ACC112 (cell line): Measurements from ENCODE around the gene GADD45A.

Source experiments
- H2AFZ ChIP-seq: fragments of 200-600 bp; sonication (generic); one replicate; pipeline ENCODE4 v1.6.0; 2017; ENCODE audit warnings: antibody characterized with exemption, low read length; ENCODE audit not compliant: unreplicated experiment
- H3K27ac ChIP-seq: fragments of 200-600 bp; sonication (generic); 2 replicates; pipeline ENCODE4 v1.5.1; 2014; ENCODE audit warnings: low read depth, mild to moderate bottlenecking, antibody characterized with exemption, low read length, moderate library complexity
- H3K27me3 ChIP-seq: fragments of 200-600 bp; sonication (generic); 2 replicates; pipeline ENCODE4 v1.6.1; 2014; ENCODE audit warnings: mild to moderate bottlenecking, antibody characterized with exemption, low read length, moderate library complexity, mixed read lengths; ENCODE audit not compliant: insufficient read depth
- H3K36me3 ChIP-seq: fragments of 200-600 bp; sonication (generic); 2 replicates; pipeline ENCODE4 v1.6.1; 2016; ENCODE audit warnings: mild to moderate bottlenecking, antibody characterized with exemption, low read length, moderate library complexity, mixed read lengths; ENCODE audit not compliant: insufficient read depth
- H3K4me1 ChIP-seq: fragments of 200-600 bp; sonication (generic); one replicate; pipeline ENCODE4 v1.6.1; 2016; ENCODE audit warnings: low read length, mixed read lengths; ENCODE audit not compliant: insufficient read depth, unreplicated experiment, control insufficient read depth
- H3K4me3 ChIP-seq: fragments of 200-600 bp; sonication (generic); 2 replicates; pipeline ENCODE4 v1.5.1; 2014; ENCODE audit warnings: mild to moderate bottlenecking, low read depth, low read length
- H3K79me2 ChIP-seq: fragments of 200-600 bp; sonication (generic); one replicate; pipeline ENCODE4 v1.6.0; 2016; ENCODE audit warnings: low read length; ENCODE audit not compliant: control insufficient read depth, unreplicated experiment, insufficient read depth

GADD45A gene, protein sequence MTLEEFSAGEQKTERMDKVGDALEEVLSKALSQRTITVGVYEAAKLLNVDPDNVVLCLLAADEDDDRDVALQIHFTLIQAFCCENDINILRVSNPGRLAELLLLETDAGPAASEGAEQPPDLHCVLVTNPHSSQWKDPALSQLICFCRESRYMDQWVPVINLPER

DNA sequence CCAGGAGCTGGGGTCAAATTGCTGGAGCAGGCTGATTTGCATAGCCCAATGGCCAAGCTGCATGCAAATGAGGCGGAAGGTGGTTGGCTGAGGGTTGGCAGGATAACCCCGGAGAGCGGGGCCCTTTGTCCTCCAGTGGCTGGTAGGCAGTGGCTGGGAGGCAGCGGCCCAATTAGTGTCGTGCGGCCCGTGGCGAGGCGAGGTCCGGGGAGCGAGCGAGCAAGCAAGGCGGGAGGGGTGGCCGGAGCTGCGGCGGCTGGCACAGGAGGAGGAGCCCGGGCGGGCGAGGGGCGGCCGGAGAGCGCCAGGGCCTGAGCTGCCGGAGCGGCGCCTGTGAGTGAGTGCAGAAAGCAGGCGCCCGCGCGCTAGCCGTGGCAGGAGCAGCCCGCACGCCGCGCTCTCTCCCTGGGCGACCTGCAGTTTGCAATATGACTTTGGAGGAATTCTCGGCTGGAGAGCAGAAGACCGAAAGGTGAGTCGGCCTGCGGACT lies at the start of gene GADD45A:
GADD45A (plus strand) TSS at position 135 of the 491 bp plus-strand sequence; CDS start at position 429, 294 bp downstream.
- Histone ChIP-seq H3K27ac (peak within 1 kb of the TSS; percentile 85), H3K36me3 (peaks cover 16% of the 10 kb centered on the region), H3K4me1 (peaks cover 41% of the 10 kb centered on the region), H2AFZ (peak within 1 kb of the TSS; percentile 55), H3K4me3 (peak within 1 kb of the TSS; percentile 82), H3K79me2 (peaks cover 20% of the 10 kb centered on the region), H3K27me3 (no peaks in the 10 kb centered on the region)

DNA sequence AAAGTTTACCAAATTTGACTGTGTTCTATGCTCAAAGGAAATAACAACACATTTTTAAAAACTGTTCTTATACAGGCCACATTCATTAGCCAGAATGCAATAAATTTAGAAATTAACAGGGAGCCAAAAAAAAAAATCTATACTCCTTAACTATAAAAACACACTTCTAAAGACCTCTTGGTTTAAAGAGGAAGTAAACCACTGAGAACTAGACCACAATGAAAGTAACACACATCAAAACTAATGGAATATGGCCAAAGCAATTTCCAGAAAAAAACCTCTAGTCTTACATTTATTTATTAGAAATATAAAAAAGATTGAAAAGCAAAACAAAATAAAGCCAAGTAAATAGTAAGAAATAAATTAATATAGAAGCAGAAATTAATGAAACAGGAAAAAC lies 48.9 kb upstream of the GADD45A start:
- Histone ChIP-seq H3K4me3 (no peak overlapping the region), H3K36me3 (no peaks in the 10 kb centered on the region), H3K27ac (no peak overlapping the region), H3K27me3 (no peaks in the 10 kb centered on the region), H3K4me1 (no peaks in the 10 kb centered on the region), H3K79me2 (no peaks in the 10 kb centered on the region), H2AFZ (no peak overlapping the region)

DNA sequence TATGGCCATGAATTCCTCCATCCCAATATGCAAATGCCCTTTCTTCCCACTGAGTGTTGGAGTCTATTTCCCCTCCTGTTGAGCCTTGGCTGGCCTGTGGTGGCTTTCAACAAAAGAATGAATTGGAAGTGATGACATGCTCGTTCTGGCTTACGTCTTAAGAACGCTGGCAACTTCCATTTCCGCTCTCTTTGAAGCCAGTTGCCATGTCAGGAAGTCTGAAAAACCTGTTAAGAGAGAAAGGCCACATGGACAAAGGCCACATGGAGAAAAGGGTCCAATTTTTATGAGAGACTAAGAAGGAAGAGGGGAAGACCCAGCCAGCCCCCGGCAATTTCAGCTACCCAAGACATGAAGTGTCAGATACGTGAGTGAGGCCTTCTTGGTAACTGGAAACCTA lies 45.6 kb upstream of the GADD45A start:
- Histone ChIP-seq H3K79me2 (no peaks in the 10 kb centered on the region), H3K4me1 (peaks cover 3% of the 10 kb centered on the region), H2AFZ (no peak overlapping the region), H3K36me3 (no peaks in the 10 kb centered on the region), H3K4me3 (no peak overlapping the region), H3K27ac (no peak overlapping the region), H3K27me3 (no peaks in the 10 kb centered on the region)

DNA sequence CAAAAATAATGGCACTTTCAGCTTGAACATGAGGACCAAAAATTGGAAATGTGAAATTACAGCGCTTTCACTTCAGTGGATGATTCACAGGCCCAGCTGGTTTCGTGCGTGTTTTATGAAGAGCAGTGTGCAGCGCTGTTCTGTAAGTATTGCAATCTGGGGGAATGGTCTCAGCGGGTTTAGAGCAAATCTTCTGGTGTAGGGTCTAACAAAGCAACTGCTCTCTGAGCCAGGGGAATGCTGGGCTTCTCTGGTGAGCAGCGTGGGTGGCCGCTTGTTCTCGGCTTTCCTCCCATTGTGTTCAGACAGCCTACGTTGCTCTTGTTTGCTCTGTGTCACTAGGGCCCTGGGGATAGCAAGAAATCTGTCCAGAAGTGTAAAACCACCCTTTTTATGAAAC lies 42.4 kb upstream of the GADD45A start:
- Histone ChIP-seq H2AFZ (peak overlapping the region; percentile 46), H3K4me1 (peaks cover 31% of the 10 kb centered on the region), H3K27me3 (no peaks in the 10 kb centered on the region), H3K36me3 (no peaks in the 10 kb centered on the region), H3K4me3 (0 out of 2 replicates have a peak overlapping the region, but pooled peaks have one; percentile 25), H3K27ac (no peak overlapping the region), H3K79me2 (no peaks in the 10 kb centered on the region)

DNA sequence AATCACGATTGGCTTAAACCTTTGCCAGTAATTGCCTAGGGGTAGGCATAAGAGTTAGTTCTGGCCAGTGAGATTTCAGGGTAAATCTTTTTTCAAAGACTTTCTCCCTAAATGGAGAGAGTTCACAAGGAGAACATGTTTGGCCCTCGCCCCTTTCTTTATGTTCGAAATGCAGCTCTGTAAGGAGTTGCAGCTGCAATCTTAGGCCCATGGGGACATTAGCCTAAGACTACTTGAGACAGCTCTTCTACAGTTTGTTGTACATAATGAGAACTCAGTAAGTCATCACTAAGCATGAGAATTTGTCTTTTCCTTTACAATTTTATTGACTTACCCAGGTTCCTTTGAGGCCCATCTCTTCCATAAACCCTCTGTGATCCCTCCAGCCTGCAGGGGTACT lies 40.4 kb upstream of the GADD45A start:
- Histone ChIP-seq H3K27me3 (no peaks in the 10 kb centered on the region), H3K79me2 (no peaks in the 10 kb centered on the region), H3K4me1 (peaks cover 35% of the 10 kb centered on the region), H3K4me3 (no peak overlapping the region), H3K27ac (no peak overlapping the region), H3K36me3 (no peaks in the 10 kb centered on the region), H2AFZ (no peak overlapping the region)

DNA sequence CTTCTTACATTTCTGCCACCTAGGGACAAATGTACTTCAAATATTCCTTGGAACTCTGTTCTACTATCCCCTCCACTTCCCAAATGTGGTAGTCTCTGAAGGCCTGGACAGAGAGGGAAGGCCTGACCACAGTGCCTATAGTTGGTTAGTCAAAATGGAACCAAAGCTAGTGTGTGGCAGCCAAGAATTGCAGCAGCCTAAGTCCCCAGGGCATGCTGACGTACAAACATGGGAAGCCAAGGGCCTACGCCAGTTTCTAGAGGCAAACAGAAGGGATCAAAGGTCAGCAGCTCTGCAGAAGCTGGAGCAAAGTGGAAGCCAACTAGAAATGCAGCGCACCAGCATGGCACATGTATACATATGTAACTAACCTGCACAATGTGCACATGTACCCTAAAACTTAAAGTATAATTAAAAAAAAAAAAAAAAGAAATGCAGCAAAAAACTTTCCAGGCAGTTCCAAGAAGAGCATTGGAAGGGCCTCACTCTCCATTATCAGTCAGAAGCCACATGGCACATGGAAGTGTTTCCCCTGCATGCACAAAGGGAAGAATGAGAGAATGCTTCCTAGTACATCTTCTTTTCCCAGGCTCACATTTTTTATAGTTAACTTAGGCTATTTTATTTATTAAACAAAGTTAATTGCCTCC lies 39.4 kb upstream of the GADD45A start:
- H3K27me3 ChIP-seq, result no peaks in the 10 kb centered on the region
- H3K4me1 ChIP-seq, result peaks cover 35% of the 10 kb centered on the region
- peak overlapping the region; percentile 54 for H3K27ac ChIP-seq
- H3K36me3 ChIP-seq, result no peaks in the 10 kb centered on the region
- no peak overlapping the region for H2AFZ ChIP-seq
- H3K4me3 ChIP-seq, result no peak overlapping the region
- H3K79me2 ChIP-seq, result no peaks in the 10 kb centered on the region

DNA sequence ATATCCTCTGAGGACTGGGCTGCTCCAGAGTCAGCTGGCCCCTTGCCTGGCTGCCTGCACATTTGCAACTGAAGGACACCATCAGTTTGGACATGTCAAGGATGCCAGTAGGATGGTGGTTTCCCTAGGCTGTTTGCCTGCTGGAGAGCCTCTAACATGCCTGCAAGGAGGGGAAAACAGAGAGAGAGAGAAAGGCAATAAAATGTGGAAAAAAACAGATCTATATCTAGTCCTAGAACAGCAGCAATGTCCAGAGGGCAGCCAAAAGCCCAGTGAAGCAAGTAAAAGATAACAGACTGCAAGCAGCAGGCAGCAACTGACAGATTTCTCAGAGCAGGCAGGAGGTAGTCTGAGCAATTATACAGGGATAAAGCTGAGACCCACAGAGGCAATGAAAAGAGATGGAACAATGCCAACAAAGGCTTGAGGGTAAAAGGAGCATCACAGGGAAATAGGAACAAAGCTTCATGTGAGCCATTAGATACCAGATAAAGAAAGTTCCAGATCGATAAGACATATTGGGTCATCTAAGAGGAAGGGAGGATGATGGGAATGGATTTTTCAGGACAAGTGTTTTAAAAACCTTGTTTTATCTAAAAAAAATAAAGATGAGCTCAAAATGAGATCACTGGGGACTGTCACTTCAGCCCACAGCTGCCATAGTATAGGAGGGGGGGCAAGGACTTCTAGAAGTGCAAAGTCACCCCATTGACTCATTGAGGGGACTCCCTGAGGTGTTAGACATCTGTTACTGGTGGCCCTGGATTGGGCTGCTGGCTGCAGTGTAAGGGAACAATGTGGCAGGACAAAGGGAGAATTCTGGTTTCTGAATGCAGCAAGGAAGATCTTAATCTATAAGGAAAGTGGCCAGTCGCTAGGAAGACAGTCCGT lies 38.6 kb upstream of the GADD45A start:
- peaks cover 35% of the 10 kb centered on the region for H3K4me1 ChIP-seq
- H2AFZ ChIP-seq, result no peak overlapping the region
- H3K27ac ChIP-seq, result peak overlapping the region; percentile 30
- H3K36me3 ChIP-seq, result no peaks in the 10 kb centered on the region
- no peaks in the 10 kb centered on the region for H3K79me2 ChIP-seq
- H3K27me3 ChIP-seq, result no peaks in the 10 kb centered on the region
- no peak overlapping the region for H3K4me3 ChIP-seq

DNA sequence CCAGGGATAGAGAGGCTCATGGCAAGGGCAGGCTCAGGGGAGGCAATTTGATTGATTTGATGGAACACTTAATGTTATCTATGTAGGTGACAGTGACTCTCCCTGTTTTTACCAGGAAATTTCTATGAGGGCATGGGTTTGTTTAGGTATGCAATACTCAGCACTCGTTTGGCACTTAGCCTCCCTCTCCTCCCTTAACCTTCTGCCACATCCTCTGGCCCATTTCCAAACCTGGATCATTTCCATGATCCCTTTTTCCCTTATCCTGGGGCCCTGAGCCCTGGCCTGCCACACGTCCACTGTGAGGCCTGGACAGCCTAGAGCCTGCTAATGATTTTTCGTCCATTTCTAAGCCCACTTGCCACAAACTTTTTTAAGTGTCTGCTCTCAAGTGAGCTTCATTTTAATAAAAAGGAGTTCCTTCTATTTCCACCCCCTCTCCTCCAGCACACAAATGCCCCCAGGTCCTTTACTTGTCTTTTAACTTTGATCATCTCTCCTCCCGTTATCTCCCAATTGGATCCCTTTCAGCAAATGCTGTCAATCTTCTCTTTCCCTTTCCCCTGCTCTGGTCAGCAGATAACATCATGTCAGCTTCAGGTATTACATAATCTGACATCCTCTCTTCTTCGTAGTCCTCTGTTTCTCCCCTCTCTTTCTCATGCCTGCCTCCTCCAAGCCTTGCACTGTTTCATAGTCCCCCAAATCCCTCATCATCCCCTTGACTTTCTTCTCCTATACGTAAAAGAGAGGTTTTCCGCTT lies 37.8 kb upstream of the GADD45A start:
- no peaks in the 10 kb centered on the region for H3K27me3 ChIP-seq
- H3K4me1 ChIP-seq, result peaks cover 35% of the 10 kb centered on the region
- H2AFZ ChIP-seq, result no peak overlapping the region
- H3K4me3 ChIP-seq, result no peak overlapping the region
- no peaks in the 10 kb centered on the region for H3K36me3 ChIP-seq
- peak overlapping the region; percentile 30 for H3K27ac ChIP-seq
- H3K79me2 ChIP-seq, result no peaks in the 10 kb centered on the region

DNA sequence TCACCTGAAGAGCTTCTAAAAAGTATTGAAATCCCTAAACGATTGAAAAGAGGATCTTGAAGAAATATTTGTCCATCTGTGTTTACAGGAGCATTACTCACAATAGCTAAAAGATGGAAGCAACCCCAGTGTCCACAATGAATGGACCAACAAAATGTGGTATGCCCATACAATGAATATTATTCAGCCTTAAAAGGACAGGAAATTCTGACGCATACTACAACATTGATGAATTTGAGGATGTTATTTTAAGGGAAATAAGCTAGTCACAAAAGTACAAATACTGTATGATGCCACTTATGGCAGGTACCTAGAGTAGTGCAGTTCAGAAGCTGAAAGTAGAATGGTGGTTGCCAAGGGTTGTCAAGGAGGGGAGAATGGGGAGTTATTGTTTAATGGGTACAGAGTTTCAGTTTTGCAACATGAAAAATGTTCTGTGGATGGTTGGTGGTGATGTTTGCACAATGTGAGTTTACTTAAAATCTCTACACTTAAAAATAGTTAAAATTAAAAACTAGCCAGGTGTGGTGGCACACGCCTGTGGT lies 37.1 kb upstream of the GADD45A start:
- Histone ChIP-seq H3K27me3 (no peaks in the 10 kb centered on the region), H3K27ac (no peak overlapping the region), H3K79me2 (no peaks in the 10 kb centered on the region), H3K4me1 (peaks cover 38% of the 10 kb centered on the region), H3K36me3 (no peaks in the 10 kb centered on the region), H2AFZ (no peak overlapping the region), H3K4me3 (no peak overlapping the region)
